Measurements from ENCODE around the gene NEK5.

Gene NEK5

GRCh38 chr13:52147225-52147624, 18.4 kb upstream of the NEK5 start:
- H3K4me3 Mint-ChIP-seq: no peak overlapping the region
- H3K4me1 Mint-ChIP-seq: no peaks in the 10 kb centered on the region
- no peak for TF ChIP-seq CTCF (IDR thresholded peaks at IDR 0.05; ENCODE audit: unreplicated experiment in 3 of 3)
- H3K9me3 Mint-ChIP-seq: no peaks in the 10 kb centered on the region
- peaks cover 47% of the 10 kb centered on the region for H3K36me3 Mint-ChIP-seq (ENCODE audit: low read depth)
- no peak overlapping the region for H3K27ac Mint-ChIP-seq
- no peaks in the 10 kb centered on the region for H3K27me3 Mint-ChIP-seq (ENCODE audit: low read depth)

- Mint-ChIP-seq H3K4me3 (no peak overlapping the region), H3K9me3 (no peaks in the 10 kb centered on the region), H3K4me1 (no peaks in the 10 kb centered on the region), H3K27me3 (ENCODE audit: low read depth) (no peaks in the 10 kb centered on the region), H3K36me3 (ENCODE audit: low read depth) (peaks cover 37% of the 10 kb centered on the region), H3K27ac (no peak overlapping the region)
- no peak for TF ChIP-seq CTCF (IDR thresholded peaks at IDR 0.05; ENCODE audit: unreplicated experiment in 3 of 3)
Measured at GRCh38 chr13:52141299-52141698, 12.4 kb upstream of the NEK5 start.

- H3K36me3 Mint-ChIP-seq (ENCODE audit: low read depth): peaks cover 48% of the 10 kb centered on the region
- no peaks in the 10 kb centered on the region for H3K27me3 Mint-ChIP-seq (ENCODE audit: low read depth)
- no peak overlapping the region for H3K4me3 Mint-ChIP-seq
- no peak overlapping the region for H3K27ac Mint-ChIP-seq
- no peaks in the 10 kb centered on the region for H3K4me1 Mint-ChIP-seq
- no peaks in the 10 kb centered on the region for H3K9me3 Mint-ChIP-seq
- no peak for TF ChIP-seq CTCF (IDR thresholded peaks at IDR 0.05; ENCODE audit: unreplicated experiment in 3 of 3)
Measured at GRCh38 chr13:52137489-52137888, 8.6 kb upstream of the NEK5 start.

- TF ChIP-seq CTCF (IDR thresholded peaks at IDR 0.05; ENCODE audit: unreplicated experiment in 3 of 3): no peak
Measured at GRCh38 chr13:52136763-52137162, 7.9 kb upstream of the NEK5 start.

GRCh38 chr13:52130641-52131040, 1.8 kb upstream of the NEK5 start:
- peaks cover 12% of the 10 kb centered on the region for H3K27me3 Mint-ChIP-seq (ENCODE audit: low read depth)
- H3K9me3 Mint-ChIP-seq: no peaks in the 10 kb centered on the region
- H3K27ac Mint-ChIP-seq: no peak overlapping the region
- TF ChIP-seq CTCF (IDR thresholded peaks at IDR 0.05; ENCODE audit: unreplicated experiment in 3 of 3): no peak
- peak overlapping the region; percentile 34 to 48 (median 41) for H3K4me3 Mint-ChIP-seq
- H3K36me3 Mint-ChIP-seq (ENCODE audit: low read depth): peaks cover 41% of the 10 kb centered on the region
- H3K4me1 Mint-ChIP-seq: peaks cover 9% of the 10 kb centered on the region

More at GRCh38 chr13:52136763-52137162, 7.9 kb upstream of the NEK5 start:
- no peaks in the 10 kb centered on the region for H3K9me3 Mint-ChIP-seq
- H3K4me1 Mint-ChIP-seq: no peaks in the 10 kb centered on the region
- no peak overlapping the region for H3K27ac Mint-ChIP-seq
- peaks cover 54% of the 10 kb centered on the region for H3K36me3 Mint-ChIP-seq (ENCODE audit: low read depth)
- no peaks in the 10 kb centered on the region for H3K27me3 Mint-ChIP-seq (ENCODE audit: low read depth)
- no peak overlapping the region for H3K4me3 Mint-ChIP-seq

Data from nephron (organoid).